Tongue (tissue), 2 donors: ENCODE results near the gene HSD17B8. TPM values are rescaled to one million over a fixed set of nuclear protein-coding genes. Genes with fewer than 3 reads are reported as not detected.
A peak's percentile ranks its signal among the peaks of the same experiment; 100 is the strongest.

Experiments
- DNase-seq: peaks from one replicate; pipeline ENCODE4 v3.0.0-alpha.2; 2015
- total RNA-seq: library from RNA; depleted of rRNA; stranded (reverse); fragments of >200 nt; gene quantifications from one replicate; pipeline ENCODE4 v1.2.3, GENCODE V29; 2014

HSD17B8 gene
- total RNA-seq, 1 donor from 2014 or later, result 24.7 TPM

- DNase-seq, result peak; percentile 63
These were observed 12.9 kb upstream of the HSD17B8 start for GRCh38 chr6:33191383-33192104.

- DNase-seq, result peak; percentile 46
These were observed 12.3 kb upstream of the HSD17B8 start, which contains the start of gene COL11A2 for GRCh38 chr6:33192105-33192646. TSS of gene COL11A2 (minus strand) at chr6:33192467. CDS start at chr6:33192240, 227 bp downstream.

DNA sequence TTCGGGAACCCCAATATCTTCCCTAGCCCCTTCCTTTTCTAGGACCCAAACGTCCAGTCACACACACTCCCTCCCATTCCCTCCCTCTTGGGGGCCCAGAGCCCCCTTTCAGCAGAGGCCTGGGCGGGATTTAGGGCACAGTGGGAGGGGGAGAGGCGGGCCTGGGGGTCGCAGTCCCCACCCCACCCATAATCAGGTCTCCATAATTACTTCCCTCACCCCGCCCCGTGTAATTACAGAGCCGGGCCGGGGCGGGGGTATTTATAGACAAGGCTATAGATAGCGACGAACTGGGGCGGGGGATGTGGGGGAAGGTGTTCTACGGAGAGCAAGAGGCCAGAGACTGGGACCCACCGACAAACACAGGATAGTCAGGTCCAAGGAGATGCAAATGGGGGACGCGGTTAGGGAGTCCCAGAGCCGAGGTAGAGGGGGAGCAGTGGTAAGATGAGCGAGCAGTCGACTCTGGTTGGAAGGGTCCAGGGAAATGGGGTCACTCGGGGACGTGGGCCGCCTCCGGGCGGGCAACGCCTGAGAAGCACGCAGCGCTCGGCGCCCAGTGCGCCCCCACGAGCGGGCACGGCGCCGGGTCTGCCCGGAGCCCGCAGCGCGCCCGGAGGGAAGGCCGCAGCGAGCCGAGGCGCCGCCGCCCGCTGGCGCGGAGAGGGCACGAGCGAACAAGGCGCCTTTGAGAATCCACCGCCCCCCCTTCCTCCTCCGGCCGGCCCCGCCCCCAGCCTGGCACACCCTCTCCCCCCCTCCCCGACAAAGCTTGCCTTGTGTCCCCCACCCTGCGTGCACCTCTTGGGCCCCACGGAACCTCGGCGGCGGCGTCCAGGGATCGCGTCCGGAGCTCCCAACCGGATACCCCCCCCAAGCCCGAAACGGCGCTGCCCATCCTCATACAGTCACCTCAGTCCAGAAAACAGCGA is 11.5 kb upstream of the HSD17B8 start:
- peak; percentile 65 for DNase-seq

DNA sequence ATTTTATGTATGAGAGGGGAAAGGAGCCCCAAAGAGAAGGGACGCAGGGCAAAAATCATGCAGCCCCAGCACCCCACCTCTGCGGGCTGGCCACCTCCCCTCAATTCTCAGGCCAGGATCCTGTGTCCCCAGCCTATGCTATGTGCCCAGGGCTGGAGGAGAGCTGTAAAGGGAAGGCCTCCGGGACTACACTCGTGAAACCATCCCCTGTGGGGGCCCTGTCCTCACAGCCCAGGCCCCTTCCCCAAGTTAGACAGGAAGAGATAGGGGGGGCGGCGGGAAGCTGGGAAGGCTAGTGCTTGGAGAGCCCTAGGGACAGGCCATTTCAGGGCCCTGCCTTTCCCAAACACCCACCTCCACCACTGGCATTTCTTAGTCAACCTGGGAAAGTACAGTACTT is 10.8 kb upstream of the HSD17B8 start:
- DNase-seq, result no peak

- DNase-seq, result no peak
These were observed 9.9 kb upstream of the HSD17B8 start for GRCh38 chr6:33194431-33194979.

DNA sequence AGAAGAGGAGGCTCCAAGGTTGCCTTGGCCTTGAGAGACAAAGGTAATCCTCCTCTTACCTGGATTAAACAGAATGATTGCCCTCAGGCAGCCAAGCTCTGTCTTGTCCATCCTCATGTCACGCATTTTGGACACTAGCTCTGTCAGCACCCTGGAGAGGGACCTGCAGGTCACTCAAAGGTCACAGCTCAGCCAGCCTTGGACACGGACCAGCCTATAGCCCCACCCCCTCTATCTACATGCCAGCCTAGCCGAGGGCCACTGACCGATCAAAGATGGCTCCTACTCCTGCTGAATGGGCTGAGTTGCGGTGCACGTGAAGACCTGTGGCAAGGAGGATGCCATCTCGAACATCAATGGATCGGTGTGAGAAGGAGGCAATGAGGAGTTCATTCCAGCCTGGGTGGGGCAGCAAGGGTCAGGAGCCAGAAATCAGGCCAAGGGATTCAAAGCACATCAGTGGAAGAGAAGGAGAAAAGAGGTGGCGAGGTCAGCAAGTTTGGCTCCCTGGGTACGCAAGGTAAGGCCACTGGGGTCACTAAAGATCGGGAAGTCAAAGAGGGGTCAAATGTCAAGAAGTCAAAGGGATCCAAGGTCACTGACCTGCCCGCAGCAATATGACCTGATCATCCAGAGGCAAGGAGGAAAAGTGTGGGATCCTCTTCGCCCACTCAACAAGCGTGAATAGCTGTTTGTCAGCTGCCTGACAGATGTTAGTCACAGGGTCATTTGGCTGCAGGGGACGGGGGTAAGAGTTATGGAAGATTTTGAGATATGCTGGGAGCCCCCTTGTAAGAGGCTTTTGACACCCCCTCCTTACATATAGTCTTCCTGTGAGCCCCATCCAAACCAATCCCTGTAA is 8.9 kb upstream of the HSD17B8 start:
- DNase-seq, result no peak

DNA sequence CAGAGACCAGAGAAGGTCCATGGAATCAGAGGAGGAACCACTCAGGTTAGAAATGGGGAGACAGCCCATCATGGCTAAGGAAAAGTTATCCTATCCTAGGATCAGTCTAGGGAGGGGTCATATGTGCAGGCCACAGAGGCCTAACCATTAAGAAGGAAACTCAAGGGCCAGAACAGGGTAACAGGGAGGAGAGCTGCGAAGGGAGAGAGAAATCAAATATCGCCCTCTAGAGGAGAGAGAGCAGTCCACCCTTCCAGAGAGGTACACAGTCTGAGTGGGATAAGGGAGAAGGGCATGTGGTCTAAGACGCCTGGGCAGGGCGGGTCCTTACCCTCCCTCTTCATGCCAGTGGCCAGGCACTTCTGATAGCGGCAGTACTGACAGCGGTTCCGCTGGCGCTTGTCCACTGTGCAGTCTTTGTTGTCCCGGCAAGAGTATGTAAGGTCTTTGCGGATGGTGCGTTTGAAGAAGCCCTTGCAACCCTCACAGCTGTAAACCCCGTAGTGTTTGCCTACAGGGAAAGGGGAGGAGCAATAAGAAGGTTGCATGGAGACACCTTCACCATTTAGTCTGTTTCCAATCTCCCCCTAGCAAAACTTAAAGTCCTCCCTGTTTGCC is 6.9 kb upstream of the HSD17B8 start:
- peak; percentile 73 for DNase-seq

DNA sequence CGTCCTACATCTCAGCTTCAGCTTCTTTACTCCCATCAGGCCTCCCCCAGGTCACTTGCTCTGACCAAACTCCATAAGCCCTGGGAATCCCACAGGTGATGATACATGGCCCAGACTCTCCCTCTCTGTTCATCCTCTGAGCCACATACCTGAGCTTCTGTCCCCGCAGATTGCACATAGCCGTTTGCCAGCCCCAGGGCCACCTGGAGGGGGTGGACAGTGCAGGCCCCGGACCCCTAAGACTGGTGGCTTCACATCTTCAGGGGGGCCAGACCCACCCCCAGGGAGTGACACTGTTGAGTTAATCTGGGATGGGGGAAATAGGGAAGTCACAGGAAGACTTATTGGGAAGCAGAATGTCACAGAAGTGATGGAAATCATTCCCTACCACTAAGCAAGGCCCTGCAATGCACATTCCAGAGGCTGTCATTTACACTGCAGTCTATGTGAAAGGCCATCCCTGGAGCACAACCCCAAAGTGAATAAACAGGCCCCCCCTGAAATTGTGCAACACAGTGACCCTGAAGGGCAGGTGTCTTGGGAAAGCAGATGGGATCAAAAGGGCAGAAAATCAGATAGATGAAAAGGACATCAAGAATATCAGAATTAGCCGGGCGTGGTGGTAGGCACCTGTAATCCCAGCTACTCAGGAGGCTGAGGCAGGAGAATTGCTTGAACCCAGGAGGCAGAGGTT is 6.1 kb upstream of the HSD17B8 start:
- no peak for DNase-seq

DNA sequence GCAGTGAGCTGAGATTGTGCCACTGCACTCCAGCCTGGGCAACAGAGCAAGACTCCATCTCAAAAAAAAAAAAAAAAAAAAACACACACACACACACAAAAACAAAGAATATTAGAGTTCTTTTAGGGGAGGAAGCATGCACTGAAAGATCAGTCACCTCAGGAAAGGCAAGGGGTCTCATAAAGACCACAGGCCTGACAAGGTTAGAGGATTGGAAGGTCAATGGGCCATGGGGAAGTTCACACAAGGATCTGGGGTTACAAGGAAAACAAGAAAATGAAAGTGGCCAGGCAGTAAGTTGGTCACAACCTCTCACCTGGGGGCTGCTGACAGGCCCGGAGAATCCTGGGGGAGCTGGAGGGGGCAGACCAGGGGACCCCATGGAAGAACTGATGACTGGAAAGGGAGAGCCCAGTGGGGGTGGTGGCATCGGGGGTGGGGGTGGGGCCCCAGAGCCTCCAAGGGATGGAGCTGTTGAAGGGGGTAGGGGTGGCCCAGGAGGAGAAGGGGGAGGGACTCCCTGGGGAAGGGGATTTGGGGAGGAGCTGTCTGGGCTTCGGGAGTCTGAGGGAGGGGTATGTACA is 5.5 kb upstream of the HSD17B8 start:
- DNase-seq, result no peak

GRCh38 chr6:33199687-33200218 is 4.7 kb upstream of the HSD17B8 start:
- DNase-seq, result no peak

DNA sequence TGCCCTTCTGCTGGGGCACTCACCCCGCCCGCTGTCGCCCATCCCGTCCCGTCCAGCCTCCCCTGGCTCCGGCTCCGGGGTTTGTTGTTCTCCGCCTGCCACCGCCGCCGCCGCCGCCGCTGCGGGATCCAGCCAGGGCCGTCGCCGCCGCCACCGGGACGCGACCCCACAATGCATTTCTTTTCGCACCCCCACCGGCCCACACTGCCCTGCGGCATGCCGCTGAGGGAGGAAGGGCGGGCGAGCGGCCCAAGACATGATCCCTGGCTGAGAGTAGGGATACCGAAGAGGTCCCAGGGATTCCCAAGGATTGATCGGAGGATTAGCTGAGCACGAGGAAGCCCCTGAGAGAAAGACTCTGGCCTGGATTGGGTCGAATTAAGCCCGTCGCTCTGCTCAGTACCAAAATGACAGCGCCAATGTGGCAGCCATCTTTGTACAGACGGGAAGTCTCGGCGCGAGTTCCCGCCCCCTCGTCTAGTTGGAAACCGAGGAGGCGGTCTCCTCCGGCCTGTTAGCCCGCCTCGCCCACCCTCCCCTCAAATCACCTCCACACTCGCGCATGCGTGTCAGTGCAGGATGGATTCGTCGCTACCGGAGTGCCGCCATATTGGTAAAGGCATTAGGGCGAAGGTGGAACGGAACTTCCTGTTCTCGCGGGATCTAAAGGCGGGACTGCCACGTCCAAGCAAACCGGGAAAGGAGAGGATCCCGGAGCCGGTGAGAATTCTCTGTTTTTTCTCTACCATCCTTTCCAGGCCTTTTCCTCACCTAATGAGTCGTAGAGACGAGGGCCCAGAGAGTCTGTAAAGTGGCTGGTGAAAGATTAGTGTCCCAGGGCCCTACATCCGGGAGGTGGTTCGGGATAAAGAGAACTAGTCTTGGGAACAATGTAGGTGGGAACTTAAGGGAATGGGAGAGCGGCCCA is 4.0 kb upstream of the HSD17B8 start, which contains the start of the genes RXRB and SLC39A7:
TSS of gene RXRB (minus strand) at position 447 of the 928 bp plus-strand sequence. CDS start at position 258, 189 bp downstream.
TSS of gene SLC39A7 (plus strand) at position 649 of the 928 bp plus-strand sequence. CDS start 379 bp downstream, outside the sequence.
- DNase-seq, result peak; percentile 100

DNA sequence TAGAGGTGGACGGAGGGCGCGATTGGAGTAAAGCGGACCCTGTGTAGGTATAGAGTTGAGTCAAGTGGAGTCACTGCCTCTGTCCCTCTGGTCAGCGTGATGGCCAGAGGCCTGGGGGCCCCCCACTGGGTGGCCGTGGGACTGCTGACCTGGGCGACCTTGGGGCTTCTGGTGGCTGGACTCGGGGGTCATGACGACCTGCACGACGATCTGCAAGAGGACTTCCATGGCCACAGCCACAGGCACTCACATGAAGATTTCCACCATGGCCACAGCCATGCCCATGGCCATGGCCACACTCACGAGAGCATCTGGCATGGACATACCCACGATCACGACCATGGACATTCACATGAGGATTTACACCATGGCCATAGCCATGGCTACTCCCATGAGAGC is 3.3 kb upstream of the HSD17B8 start:
- no peak for DNase-seq

GRCh38 chr6:33201935-33202334 is 2.5 kb upstream of the HSD17B8 start:
- no peak for DNase-seq

GRCh38 chr6:33202799-33203198 is 1.7 kb upstream of the HSD17B8 start:
- no peak for DNase-seq

GRCh38 chr6:33203443-33204164 is 851 bp upstream of the HSD17B8 start:
- no peak for DNase-seq

- DNase-seq, result no peak
These were observed 365 bp upstream of the HSD17B8 start for GRCh38 chr6:33204165-33204414.

DNA sequence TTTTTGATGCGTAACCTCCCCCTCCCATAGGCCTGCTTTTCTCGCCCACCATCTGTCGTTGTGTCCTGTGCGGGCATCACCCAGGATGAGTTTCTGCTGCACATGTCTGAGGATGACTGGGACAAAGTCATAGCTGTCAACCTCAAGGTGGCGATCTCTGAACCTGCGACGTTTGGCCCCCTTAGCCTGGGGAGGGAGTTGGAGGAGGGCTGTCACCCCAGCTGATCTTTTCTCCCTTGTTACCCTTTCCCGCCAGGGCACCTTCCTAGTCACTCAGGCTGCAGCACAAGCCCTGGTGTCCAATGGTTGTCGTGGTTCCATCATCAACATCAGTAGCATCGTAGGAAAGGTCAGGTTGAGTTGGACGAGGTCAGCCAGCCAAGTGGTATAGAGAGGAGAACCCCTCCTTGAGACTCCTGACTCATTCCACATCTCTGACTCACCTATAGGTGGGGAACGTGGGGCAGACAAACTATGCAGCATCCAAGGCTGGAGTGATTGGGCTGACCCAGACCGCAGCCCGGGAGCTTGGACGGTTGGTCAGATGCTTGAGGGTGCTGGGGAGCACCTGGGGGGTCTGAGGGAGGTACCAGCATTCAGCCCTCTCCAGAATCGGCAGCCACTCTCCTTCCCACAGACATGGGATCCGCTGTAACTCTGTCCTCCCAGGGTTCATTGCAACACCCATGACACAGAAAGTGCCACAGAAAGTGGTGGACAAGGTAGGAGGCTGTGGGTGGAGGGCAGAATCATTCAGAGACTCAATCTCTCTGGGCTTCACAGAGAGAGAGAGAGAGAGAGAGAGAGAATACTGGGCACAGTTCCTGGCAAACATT is 954 bp downstream of the HSD17B8 start:
- no peak for DNase-seq
